ENCODE results near the gene TIGD7. TPM values are rescaled to one million over a fixed set of nuclear protein-coding genes. Genes with fewer than 3 reads are reported as not detected.

TIGD7 gene
- total and polyA plus RNA-seq, 2 of the 13 experiments (the other 11 are each of a cell fraction or from before 2014, with no cell fraction given): not detected

DNA sequence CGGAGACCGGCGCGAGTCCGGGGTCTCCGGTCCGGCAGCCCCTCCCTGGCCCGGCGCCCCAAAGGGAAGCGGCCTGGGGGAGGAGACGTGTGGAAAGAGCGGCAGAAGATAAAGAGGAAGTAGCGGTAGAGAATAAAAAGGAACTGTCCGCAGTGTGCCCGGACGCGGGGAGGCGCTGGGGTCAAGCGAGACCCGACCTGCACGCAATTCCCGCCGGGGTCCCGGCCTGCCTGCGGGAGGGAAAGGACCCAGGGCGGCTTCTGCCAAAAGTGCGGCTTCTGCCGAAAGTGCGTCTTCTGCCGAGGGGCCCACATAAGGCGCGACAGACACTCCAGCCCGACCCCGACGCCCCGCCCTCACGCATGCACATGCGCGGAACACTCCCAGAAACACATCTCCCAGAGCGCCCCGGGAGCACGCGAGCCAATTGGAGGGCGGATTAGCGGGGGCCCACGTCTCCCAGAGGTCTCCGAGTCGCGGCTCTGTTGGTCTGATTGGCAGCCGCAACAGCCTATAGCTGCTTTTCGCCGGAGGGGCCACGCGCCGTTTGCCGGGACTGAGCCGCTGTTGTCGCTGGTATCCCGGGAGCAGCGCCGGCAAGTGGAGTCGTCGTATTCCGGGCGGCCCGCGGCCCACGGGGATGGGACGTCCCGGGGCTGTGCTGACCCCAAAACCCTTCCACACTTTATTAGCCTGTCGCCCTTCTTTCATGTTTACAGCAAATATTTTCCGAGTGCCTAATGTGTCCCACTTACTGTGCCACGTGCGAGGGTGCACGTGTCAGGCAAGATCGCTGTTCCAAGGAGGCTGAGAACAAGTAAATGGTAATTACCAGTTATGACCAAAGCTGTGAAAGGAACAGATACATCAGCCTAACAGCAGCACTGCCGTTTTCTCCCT, 40.8 kb downstream of the TIGD7 start (continued):
- TF ChIP-seq ZBTB38 (CRISPR knock-in tag; IDR thresholded peaks at IDR 0.05) (no peak), ZKSCAN5 (CRISPR knock-in tag; IDR thresholded peaks at IDR 0.05) (no peak), ZFP37 (CRISPR knock-in tag; IDR thresholded peaks at IDR 0.05; ENCODE audit: borderline replicate concordance) (no peak), SALL1 (CRISPR knock-in tag; IDR thresholded peaks at IDR 0.05) (peak; percentile 79), DPF2 (CRISPR knock-in tag; IDR thresholded peaks at IDR 0.05; ENCODE audit: borderline replicate concordance, low read depth) (no peak), MIER2 (CRISPR knock-in tag; IDR thresholded peaks at IDR 0.05) (no peak), ZFP90 (CRISPR knock-in tag; IDR thresholded peaks at IDR 0.05; ENCODE audit: borderline replicate concordance) (peak; percentile 33; the same call in 1 of the 2 replicates), NFKB2 (CRISPR knock-in tag; IDR thresholded peaks at IDR 0.05; ENCODE audit: borderline replicate concordance) (peak; percentile 48; the same call in 1 of the 2 replicates), ATF3 (CRISPR knock-in tag; IDR thresholded peaks at IDR 0.05) (no peak), MXI1 (IDR thresholded peaks at IDR 0.05; ENCODE audit: borderline replicate concordance, low read depth, low read length) (peak; percentile 89; the same call in 1 of the 3 replicates), ZNF530 (CRISPR knock-in tag; IDR thresholded peaks at IDR 0.05; ENCODE audit: low read depth) (no peak), ZNF337 (CRISPR knock-in tag; IDR thresholded peaks at IDR 0.05; ENCODE audit: borderline replicate concordance, low read depth) (peak; percentile 61; the same call in 1 of the 2 replicates), ZNF775 (CRISPR knock-in tag; IDR thresholded peaks at IDR 0.05; ENCODE audit: borderline replicate concordance) (no peak), ATM (IDR thresholded peaks at IDR 0.05; ENCODE audit: borderline replicate concordance) (no peak), KDM5A (IDR thresholded peaks at IDR 0.05; ENCODE audit: borderline replicate concordance, low read length) (peak; percentile 59; the same call in 1 of the 2 replicates), GRHL1 (CRISPR knock-in tag; conservative IDR thresholded peaks at IDR 0.05) (no peak), ZNF460 (CRISPR knock-in tag; IDR thresholded peaks at IDR 0.05; ENCODE audit: borderline replicate concordance) (no peak), RCOR2 (CRISPR knock-in tag; IDR thresholded peaks at IDR 0.05) (no peak)
- TF ChIP-seq, protein P1, sequence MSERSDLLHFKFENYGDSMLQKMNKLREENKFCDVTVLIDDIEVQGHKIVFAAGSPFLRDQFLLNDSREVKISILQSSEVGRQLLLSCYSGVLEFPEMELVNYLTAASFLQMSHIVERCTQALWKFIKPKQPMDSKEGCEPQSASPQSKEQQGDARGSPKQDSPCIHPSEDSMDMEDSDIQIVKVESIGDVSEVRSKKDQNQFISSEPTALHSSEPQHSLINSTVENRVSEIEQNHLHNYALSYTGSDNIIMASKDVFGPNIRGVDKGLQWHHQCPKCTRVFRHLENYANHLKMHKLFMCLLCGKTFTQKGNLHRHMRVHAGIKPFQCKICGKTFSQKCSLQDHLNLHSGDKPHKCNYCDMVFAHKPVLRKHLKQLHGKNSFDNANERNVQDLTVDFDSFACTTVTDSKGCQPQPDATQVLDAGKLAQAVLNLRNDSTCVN (CRISPR knock-in tag; IDR thresholded peaks at IDR 0.05; ENCODE audit: borderline replicate concordance): no peak
- TF ChIP-seq, protein P2, sequence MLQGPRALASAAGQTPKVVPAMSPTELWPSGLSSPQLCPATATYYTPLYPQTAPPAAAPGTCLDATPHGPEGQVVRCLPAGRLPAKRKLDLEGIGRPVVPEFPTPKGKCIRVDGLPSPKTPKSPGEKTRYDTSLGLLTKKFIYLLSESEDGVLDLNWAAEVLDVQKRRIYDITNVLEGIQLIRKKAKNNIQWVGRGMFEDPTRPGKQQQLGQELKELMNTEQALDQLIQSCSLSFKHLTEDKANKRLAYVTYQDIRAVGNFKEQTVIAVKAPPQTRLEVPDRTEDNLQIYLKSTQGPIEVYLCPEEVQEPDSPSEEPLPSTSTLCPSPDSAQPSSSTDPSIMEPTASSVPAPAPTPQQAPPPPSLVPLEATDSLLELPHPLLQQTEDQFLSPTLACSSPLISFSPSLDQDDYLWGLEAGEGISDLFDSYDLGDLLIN (CRISPR knock-in tag; IDR thresholded peaks at IDR 0.05; ENCODE audit: borderline replicate concordance): 0 out of 2 replicates have a peak, but pooled peaks have one; percentile 41
- TF ChIP-seq, protein P3, sequence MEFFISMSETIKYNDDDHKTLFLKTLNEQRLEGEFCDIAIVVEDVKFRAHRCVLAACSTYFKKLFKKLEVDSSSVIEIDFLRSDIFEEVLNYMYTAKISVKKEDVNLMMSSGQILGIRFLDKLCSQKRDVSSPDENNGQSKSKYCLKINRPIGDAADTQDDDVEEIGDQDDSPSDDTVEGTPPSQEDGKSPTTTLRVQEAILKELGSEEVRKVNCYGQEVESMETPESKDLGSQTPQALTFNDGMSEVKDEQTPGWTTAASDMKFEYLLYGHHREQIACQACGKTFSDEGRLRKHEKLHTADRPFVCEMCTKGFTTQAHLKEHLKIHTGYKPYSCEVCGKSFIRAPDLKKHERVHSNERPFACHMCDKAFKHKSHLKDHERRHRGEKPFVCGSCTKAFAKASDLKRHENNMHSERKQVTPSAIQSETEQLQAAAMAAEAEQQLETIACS (CRISPR knock-in tag; IDR thresholded peaks at IDR 0.05): no peak
- TF ChIP-seq, protein P4, sequence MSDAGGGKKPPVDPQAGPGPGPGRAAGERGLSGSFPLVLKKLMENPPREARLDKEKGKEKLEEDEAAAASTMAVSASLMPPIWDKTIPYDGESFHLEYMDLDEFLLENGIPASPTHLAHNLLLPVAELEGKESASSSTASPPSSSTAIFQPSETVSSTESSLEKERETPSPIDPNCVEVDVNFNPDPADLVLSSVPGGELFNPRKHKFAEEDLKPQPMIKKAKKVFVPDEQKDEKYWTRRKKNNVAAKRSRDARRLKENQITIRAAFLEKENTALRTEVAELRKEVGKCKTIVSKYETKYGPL (CRISPR knock-in tag; IDR thresholded peaks at IDR 0.05): no peak

Data from HepG2 (cell line).